Measurements from ENCODE around the gene BICD2.

DNA sequence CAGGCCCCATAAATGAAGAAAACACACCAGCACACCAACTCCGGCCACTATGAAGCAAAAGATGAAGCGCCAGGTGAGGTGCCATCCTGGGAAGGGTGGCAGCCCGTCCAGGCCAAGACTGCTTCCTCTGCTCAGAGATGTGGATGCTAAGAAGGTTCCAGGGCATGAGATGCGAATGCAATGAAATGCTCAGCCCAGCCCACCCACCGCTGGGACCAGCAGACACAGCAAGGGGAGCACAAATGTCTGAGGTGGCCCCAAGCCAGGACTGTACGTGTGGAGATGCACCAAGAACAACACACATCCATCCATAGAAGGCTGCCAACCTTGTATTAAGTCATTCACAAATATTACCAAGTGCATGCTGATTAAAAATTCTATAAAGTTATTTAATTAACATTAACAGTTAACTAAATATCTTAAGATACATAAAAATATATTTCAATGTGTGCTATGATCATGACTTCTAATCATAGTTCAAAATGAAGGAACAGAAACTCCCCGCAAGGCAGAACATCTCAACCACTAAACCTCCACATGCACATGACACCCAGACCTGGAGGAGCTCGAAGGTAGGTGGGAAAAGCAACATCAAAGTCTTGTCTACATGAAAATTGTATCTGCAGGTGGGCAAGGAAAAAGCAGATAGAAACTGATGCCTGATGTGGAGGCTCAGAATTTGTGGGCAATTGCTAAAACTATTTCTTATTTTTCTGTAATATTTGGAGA, 43.7 kb downstream of the BICD2 start:
- TF ChIP-seq, protein P1, sequence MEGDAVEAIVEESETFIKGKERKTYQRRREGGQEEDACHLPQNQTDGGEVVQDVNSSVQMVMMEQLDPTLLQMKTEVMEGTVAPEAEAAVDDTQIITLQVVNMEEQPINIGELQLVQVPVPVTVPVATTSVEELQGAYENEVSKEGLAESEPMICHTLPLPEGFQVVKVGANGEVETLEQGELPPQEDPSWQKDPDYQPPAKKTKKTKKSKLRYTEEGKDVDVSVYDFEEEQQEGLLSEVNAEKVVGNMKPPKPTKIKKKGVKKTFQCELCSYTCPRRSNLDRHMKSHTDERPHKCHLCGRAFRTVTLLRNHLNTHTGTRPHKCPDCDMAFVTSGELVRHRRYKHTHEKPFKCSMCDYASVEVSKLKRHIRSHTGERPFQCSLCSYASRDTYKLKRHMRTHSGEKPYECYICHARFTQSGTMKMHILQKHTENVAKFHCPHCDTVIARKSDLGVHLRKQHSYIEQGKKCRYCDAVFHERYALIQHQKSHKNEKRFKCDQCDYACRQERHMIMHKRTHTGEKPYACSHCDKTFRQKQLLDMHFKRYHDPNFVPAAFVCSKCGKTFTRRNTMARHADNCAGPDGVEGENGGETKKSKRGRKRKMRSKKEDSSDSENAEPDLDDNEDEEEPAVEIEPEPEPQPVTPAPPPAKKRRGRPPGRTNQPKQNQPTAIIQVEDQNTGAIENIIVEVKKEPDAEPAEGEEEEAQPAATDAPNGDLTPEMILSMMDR (IDR thresholded peaks at IDR 0.05; ENCODE audit: insufficient read depth, low read length, poor library complexity, severe bottlenecking) = no peak
- no peak for TF ChIP-seq EZH2phosphoT487 (conservative IDR thresholded peaks at IDR 0.05; ENCODE audit: low read length)
